Ascending aorta (tissue), 2 donors: ENCODE data around the gene IL3. TPM values are rescaled to one million over a fixed set of nuclear protein-coding genes. Genes with fewer than 3 reads are reported as not detected.
A peak's percentile ranks its signal among the peaks of the same experiment; 100 is the strongest.

Experiments
- DNase-seq, 2 donors: peaks; one replicate each; pipeline ENCODE4 v3.0.0-alpha.2; 2019; ENCODE audit warnings: low spot score in 2 of 2
- H3K27ac ChIP-seq, 2 donors: fragments of 200-600 bp; sonication (generic); one replicate each; pipeline ENCODE4 v1.5.1; 2016 to 2017; ENCODE audit warnings: mild to moderate bottlenecking in 1 of 2
- H3K27me3 ChIP-seq: fragments of 200-600 bp; sonication (generic); one replicate; pipeline ENCODE4 v1.5.1; 2017
- H3K36me3 ChIP-seq, 2 donors: fragments of 200-600 bp; sonication (generic); one replicate each; pipeline ENCODE4 v1.5.1; 2016
- H3K4me1 ChIP-seq, 2 donors: fragments of 200-600 bp; sonication (generic); one replicate each; pipeline ENCODE4 v1.5.1; 2016 to 2017; ENCODE audit warnings: mild to moderate bottlenecking in 1 of 2
- H3K4me3 ChIP-seq, 2 donors: fragments of 200-600 bp; sonication (generic); one replicate each; pipeline ENCODE4 v1.5.1; 2016 to 2017; ENCODE audit warnings: mild to moderate bottlenecking in 1 of 2
- H3K9me3 ChIP-seq, 2 donors: fragments of 200-600 bp; sonication (generic); one replicate each; pipeline ENCODE4 v1.5.1; 2016
- CTCF ChIP-seq, 3 experiments: fragments of 200-600 bp in 2 of 3; fragments of 450-650 bp in 1 of 3; sonication (generic) in 2 of 3; IDR thresholded peaks; one replicate each; pipeline ENCODE4 v1.5.1; 2016 to 2019; ENCODE audit warnings: antibody characterized with exemption in 3 of 3, mild to moderate bottlenecking in 1 of 3, moderate library complexity in 1 of 3
- intact Hi-C: fragments of 100-400 bp; cut with DNase I; formaldehyde crosslinking; loops from one replicate; pipeline ENCODE4 v1.15.1; 2023
- total RNA-seq: library from RNA; depleted of rRNA; stranded (reverse); fragments of >200 nt; gene quantifications from one replicate; pipeline ENCODE4 v1.1.0, GENCODE V29; 2016

The IL3 gene
- total RNA-seq, 1 donor from 2014 or later, result not detected

DNA sequence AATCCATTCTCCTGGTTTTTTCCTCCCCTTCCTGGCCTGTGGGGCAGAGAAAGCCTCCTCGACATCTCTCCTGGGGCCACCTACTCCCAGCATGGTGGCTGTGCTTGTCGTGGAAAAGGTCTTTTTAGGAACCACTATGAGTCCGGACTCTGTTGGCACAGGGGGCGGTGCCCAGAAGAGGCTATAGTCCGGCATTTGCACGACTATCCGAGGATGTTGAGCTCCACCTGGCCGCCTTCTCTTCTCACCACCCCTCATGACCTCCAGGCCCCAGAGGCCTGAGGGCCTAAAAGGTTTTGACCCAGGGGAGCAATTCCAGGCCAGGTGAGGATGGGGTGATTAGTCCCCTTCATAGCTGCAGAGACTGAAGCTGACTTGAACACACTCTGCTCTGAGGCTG lies 27.2 kb downstream of the IL3 start:
- Histone ChIP-seq H3K9me3 (no peaks in the 10 kb centered on the region), H3K27ac (no peak overlapping the region), H3K27me3 (no peaks in the 10 kb centered on the region), H3K4me3 (no peak overlapping the region), H3K4me1 (peaks cover 0 to 11% of the 10 kb centered on the region in 2 donors), H3K36me3 (no peaks in the 10 kb centered on the region)
- no peak for DNase-seq
- intact Hi-C loops, result no loop called here
- TF ChIP-seq CTCF (IDR thresholded peaks at IDR 0.05), result no peak

- Histone ChIP-seq H3K27ac (no peak overlapping the region), H3K36me3 (no peaks in the 10 kb centered on the region), H3K27me3 (no peaks in the 10 kb centered on the region), H3K9me3 (no peaks in the 10 kb centered on the region), H3K4me1 (peaks cover 0 to 11% of the 10 kb centered on the region in 2 donors), H3K4me3 (no peak overlapping the region)
- intact Hi-C loops, result no loop called here
- no peak for TF ChIP-seq CTCF (IDR thresholded peaks at IDR 0.05)
- no peak for DNase-seq
Measured at GRCh38 chr5:132089363-132089762, 28.9 kb downstream of the IL3 start.

GRCh38 chr5:132090107-132090506 lies 29.7 kb downstream of the IL3 start:
- intact Hi-C loops, result no loop called here
- H3K36me3 ChIP-seq, result no peaks in the 10 kb centered on the region
- no peaks in the 10 kb centered on the region for H3K9me3 ChIP-seq
- H3K27me3 ChIP-seq, result no peaks in the 10 kb centered on the region
- H3K4me3 ChIP-seq, result no peak overlapping the region
- no peak overlapping the region for H3K27ac ChIP-seq
- peak in 1 of 2 donors; percentile 25 for DNase-seq
- H3K4me1 ChIP-seq, result peaks cover 0 to 11% of the 10 kb centered on the region in 2 donors
- no peak for TF ChIP-seq CTCF (IDR thresholded peaks at IDR 0.05)

DNA sequence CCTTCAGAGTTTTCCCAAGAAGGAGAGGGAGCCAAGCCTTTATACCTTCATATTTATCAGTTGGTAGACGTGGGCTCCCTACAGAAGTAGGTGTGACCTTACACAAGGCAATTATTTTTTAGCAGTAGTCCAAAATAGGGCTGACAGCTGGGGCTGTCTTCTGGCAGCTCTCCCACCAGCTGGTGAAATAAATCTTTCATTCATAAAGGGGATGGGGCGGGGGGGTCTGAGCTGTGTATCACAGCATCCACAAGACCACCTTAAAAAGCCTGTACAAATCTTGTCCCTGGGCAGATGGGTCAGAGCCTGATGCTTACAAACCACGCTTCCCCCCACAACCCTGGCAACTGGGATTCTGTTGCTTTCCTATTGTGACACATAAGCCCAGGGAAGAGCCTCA lies 32.8 kb downstream of the IL3 start:
- intact Hi-C loops, result no loop called here
- no peak for TF ChIP-seq CTCF (IDR thresholded peaks at IDR 0.05)
- no peaks in the 10 kb centered on the region for H3K4me1 ChIP-seq
- H3K27me3 ChIP-seq, result no peaks in the 10 kb centered on the region
- no peaks in the 10 kb centered on the region for H3K9me3 ChIP-seq
- no peak for DNase-seq
- no peaks in the 10 kb centered on the region for H3K36me3 ChIP-seq
- no peak overlapping the region for H3K27ac ChIP-seq
- H3K4me3 ChIP-seq, result no peak overlapping the region

- no peak for DNase-seq
- Histone ChIP-seq H3K4me3 (no peak overlapping the region), H3K27me3 (no peaks in the 10 kb centered on the region), H3K36me3 (no peaks in the 10 kb centered on the region), H3K9me3 (no peaks in the 10 kb centered on the region), H3K4me1 (no peaks in the 10 kb centered on the region), H3K27ac (no peak overlapping the region)
- intact Hi-C loops, result no loop called here
- no peak for TF ChIP-seq CTCF (IDR thresholded peaks at IDR 0.05)
Measured at GRCh38 chr5:132094393-132095076, 34.1 kb downstream of the IL3 start.

- H3K27ac ChIP-seq, result no peak overlapping the region
- intact Hi-C loops, result no loop called here
Measured at GRCh38 chr5:132095077-132095410, 34.6 kb downstream of the IL3 start.

More at GRCh38 chr5:132095077-132095410, 34.6 kb downstream of the IL3 start:
- Histone ChIP-seq H3K4me1 (no peaks in the 10 kb centered on the region), H3K36me3 (no peaks in the 10 kb centered on the region), H3K4me3 (no peak overlapping the region), H3K27me3 (no peaks in the 10 kb centered on the region), H3K9me3 (no peaks in the 10 kb centered on the region)
- TF ChIP-seq CTCF (IDR thresholded peaks at IDR 0.05), result no peak
- no peak for DNase-seq
